Measurements from ENCODE around the gene FARSA.
"Not testable (repeated sequence)": the region's sequence is repeated elsewhere in the genome, so short reads cannot be mapped to it uniquely, and the experiment has no call there.

FARSA gene

GRCh38 chr19:12922959-12923358, 10.6 kb downstream of the FARSA start:
- DNase-seq (ENCODE audit: low read depth): no peak
- no peak for TF ChIP-seq CTCF (IDR thresholded peaks at IDR 0.05; ENCODE audit: low read depth, low read length, missing control alignments)
- in situ Hi-C loops (cut with HindIII; ENCODE audit: low sequenced_read_pairs): no loop called here
- H3K4me3 ChIP-seq (ENCODE audit: low read depth, low read length): no peak overlapping the region

- no peak for TF ChIP-seq CTCF (IDR thresholded peaks at IDR 0.05; ENCODE audit: low read depth, low read length, missing control alignments)
- DNase-seq (ENCODE audit: low read depth): no peak
- H3K4me3 ChIP-seq (ENCODE audit: low read depth, low read length): no peak overlapping the region
- in situ Hi-C loops (cut with HindIII; ENCODE audit: low sequenced_read_pairs): no loop called here
Observed at GRCh38 chr19:12921047-12921446, 12.5 kb downstream of the FARSA start.

GRCh38 chr19:12918253-12918652, 15.3 kb downstream of the FARSA start:
- no peak for TF ChIP-seq CTCF (IDR thresholded peaks at IDR 0.05; ENCODE audit: low read depth, low read length, missing control alignments)
- DNase-seq (ENCODE audit: low read depth): no peak
- H3K4me3 ChIP-seq (ENCODE audit: low read depth, low read length): no peak overlapping the region
- in situ Hi-C loops (cut with HindIII; ENCODE audit: low sequenced_read_pairs): no loop called here

GRCh38 chr19:12915860-12916259, 17.7 kb downstream of the FARSA start:
- in situ Hi-C loops (cut with HindIII; ENCODE audit: low sequenced_read_pairs); H3K4me3 ChIP-seq (ENCODE audit: low read depth, low read length); DNase-seq (ENCODE audit: low read depth): not testable (repeated sequence)

GRCh38 chr19:12913851-12914690, 19.4 kb downstream of the FARSA start:
- in situ Hi-C loops (cut with HindIII; ENCODE audit: low sequenced_read_pairs): no loop called here
- DNase-seq (ENCODE audit: low read depth): no peak
- no peak for TF ChIP-seq CTCF (IDR thresholded peaks at IDR 0.05; ENCODE audit: low read depth, low read length, missing control alignments)
- H3K4me3 ChIP-seq (ENCODE audit: low read depth, low read length): no peak overlapping the region

GRCh38 chr19:12913011-12913561, 20.4 kb downstream of the FARSA start:
- DNase-seq (ENCODE audit: low read depth): peak; percentile 32
- no peak overlapping the region for H3K4me3 ChIP-seq (ENCODE audit: low read depth, low read length)
- in situ Hi-C loops (cut with HindIII; ENCODE audit: low sequenced_read_pairs): no loop called here
- TF ChIP-seq CTCF (IDR thresholded peaks at IDR 0.05; ENCODE audit: low read depth, low read length, missing control alignments): no peak

GRCh38 chr19:12912571-12912970, 20.9 kb downstream of the FARSA start:
- H3K4me3 ChIP-seq (ENCODE audit: low read depth, low read length): no peak overlapping the region
- TF ChIP-seq CTCF (IDR thresholded peaks at IDR 0.05; ENCODE audit: low read depth, low read length, missing control alignments): no peak
- DNase-seq (ENCODE audit: low read depth): no peak
- in situ Hi-C loops (cut with HindIII; ENCODE audit: low sequenced_read_pairs): no loop called here
